ENCODE measurements around the gene CYP8B1.

DNA sequence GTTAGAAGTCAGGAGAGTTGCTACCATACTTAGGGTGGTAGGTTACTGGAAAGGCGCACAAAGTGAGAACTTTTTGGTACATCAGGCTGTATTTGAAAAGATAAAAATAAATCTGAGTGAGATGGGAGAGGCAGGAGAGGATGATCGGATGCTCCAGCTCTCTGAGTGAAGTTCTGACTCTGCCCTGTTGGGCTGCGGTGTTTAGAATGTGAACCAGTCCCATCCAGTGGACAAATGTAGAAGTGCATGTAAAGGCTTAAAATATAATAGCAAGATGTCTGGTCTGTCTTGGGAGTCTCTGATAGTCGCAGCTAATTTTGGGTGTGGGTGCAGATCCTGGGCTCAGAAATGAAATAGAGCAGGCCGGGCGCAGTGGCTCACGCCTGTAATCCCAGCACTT is 36.1 kb downstream of the CYP8B1 start:
- TF ChIP-seq EZH2 (IDR thresholded peaks at IDR 0.05; ENCODE audit: insufficient read depth, poor library complexity, severe bottlenecking), result no peak
- TF ChIP-seq EZH2phosphoT487 (IDR thresholded peaks at IDR 0.05; ENCODE audit: insufficient read depth, low read depth), result no peak
